Measurements from ENCODE around the gene DISC1. TPM values are rescaled to one million over a fixed set of nuclear protein-coding genes. Genes with fewer than 3 reads are reported as not detected.
"Not testable (repeated sequence)": the region's sequence is repeated elsewhere in the genome, so short reads cannot be mapped to it uniquely, and the experiment has no call there.

DISC1 gene
- total RNA-seq, 1 experiment from 2014 or later, result 0.36 TPM

- H3K4me1 ChIP-seq (ENCODE audit: control insufficient read depth, insufficient read depth, low read length), result no peaks in the 10 kb centered on the region
- intact Hi-C loops (cut with micrococcal nuclease; ENCODE audit: unreplicated experiment), result no loop called here
- in situ Hi-C loops (cut with HindIII; ENCODE audit: low pct_unique_long_range_greater_than_20kb, low sequenced_read_pairs), result no loop called here
- no TSS peak for BruUV-seq (replicated peaks)
- no peak for ATAC-seq
- ChIA-PET CTCF (no interaction called here), POLR2A (no interaction called here)
- no peaks in the 10 kb centered on the region for H3K9me3 ChIP-seq (ENCODE audit: control insufficient read depth, insufficient read depth, low read depth, low read length)
- no peaks in the 10 kb centered on the region for H3K27me3 ChIP-seq (ENCODE audit: control insufficient read depth, insufficient read depth, low read length)
- TF ChIP-seq, protein P1, sequence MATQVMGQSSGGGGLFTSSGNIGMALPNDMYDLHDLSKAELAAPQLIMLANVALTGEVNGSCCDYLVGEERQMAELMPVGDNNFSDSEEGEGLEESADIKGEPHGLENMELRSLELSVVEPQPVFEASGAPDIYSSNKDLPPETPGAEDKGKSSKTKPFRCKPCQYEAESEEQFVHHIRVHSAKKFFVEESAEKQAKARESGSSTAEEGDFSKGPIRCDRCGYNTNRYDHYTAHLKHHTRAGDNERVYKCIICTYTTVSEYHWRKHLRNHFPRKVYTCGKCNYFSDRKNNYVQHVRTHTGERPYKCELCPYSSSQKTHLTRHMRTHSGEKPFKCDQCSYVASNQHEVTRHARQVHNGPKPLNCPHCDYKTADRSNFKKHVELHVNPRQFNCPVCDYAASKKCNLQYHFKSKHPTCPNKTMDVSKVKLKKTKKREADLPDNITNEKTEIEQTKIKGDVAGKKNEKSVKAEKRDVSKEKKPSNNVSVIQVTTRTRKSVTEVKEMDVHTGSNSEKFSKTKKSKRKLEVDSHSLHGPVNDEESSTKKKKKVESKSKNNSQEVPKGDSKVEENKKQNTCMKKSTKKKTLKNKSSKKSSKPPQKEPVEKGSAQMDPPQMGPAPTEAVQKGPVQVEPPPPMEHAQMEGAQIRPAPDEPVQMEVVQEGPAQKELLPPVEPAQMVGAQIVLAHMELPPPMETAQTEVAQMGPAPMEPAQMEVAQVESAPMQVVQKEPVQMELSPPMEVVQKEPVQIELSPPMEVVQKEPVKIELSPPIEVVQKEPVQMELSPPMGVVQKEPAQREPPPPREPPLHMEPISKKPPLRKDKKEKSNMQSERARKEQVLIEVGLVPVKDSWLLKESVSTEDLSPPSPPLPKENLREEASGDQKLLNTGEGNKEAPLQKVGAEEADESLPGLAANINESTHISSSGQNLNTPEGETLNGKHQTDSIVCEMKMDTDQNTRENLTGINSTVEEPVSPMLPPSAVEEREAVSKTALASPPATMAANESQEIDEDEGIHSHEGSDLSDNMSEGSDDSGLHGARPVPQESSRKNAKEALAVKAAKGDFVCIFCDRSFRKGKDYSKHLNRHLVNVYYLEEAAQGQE (IDR thresholded peaks at IDR 0.05; ENCODE audit: insufficient read depth in 1 of 2, low read depth in 2 of 2, low read length in 1 of 2), result no peak
- TF ChIP-seq, protein P2, sequence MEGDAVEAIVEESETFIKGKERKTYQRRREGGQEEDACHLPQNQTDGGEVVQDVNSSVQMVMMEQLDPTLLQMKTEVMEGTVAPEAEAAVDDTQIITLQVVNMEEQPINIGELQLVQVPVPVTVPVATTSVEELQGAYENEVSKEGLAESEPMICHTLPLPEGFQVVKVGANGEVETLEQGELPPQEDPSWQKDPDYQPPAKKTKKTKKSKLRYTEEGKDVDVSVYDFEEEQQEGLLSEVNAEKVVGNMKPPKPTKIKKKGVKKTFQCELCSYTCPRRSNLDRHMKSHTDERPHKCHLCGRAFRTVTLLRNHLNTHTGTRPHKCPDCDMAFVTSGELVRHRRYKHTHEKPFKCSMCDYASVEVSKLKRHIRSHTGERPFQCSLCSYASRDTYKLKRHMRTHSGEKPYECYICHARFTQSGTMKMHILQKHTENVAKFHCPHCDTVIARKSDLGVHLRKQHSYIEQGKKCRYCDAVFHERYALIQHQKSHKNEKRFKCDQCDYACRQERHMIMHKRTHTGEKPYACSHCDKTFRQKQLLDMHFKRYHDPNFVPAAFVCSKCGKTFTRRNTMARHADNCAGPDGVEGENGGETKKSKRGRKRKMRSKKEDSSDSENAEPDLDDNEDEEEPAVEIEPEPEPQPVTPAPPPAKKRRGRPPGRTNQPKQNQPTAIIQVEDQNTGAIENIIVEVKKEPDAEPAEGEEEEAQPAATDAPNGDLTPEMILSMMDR (IDR thresholded peaks at IDR 0.05), result no peak
- TF ChIP-seq SIN3A (IDR thresholded peaks at IDR 0.05; ENCODE audit: borderline replicate concordance, insufficient read depth, low read depth, low read length), result no peak
- no peak overlapping the region for H3K27ac ChIP-seq (ENCODE audit: low read length)
- DNase-seq (ENCODE audit: low read depth, low spot score), result no peak
- no peaks in the 10 kb centered on the region for H3K36me3 ChIP-seq (ENCODE audit: control insufficient read depth, insufficient read depth, low read length)
- H3K4me3 ChIP-seq (ENCODE audit: low read depth in 2 of 2, low read length in 2 of 2), result no peak overlapping the region
These were observed 100.6 kb downstream of the DISC1 start for GRCh38 chr1:231727171-231727570.

DNA sequence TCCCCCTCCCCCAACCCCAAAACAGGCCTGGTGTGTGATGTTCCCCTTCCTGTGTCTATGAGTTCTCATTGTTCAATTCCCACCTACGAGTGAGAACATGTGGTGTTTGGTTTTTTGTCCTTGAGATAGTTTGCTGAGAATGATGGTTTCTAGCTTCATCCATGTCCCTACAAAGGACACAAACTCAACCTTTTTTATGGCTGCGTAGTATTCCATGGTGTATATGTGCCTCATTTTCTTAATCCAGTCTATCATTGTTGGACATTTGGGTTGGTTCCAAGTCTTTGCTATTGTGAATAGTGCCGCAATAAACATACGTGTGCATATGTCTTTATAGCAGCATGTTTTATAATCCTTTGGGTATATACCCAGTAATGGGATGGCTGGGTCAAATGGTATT is 102.4 kb downstream of the DISC1 start:
- H3K4me1 ChIP-seq (ENCODE audit: control insufficient read depth, insufficient read depth, low read length); in situ Hi-C loops (cut with HindIII; ENCODE audit: low pct_unique_long_range_greater_than_20kb, low sequenced_read_pairs); H3K27me3 ChIP-seq (ENCODE audit: control insufficient read depth, insufficient read depth, low read length); POLR2A ChIA-PET; H3K27ac ChIP-seq (ENCODE audit: low read length); BruUV-seq (replicated peaks); H3K36me3 ChIP-seq (ENCODE audit: control insufficient read depth, insufficient read depth, low read length); intact Hi-C loops (cut with micrococcal nuclease; ENCODE audit: unreplicated experiment); H3K9me3 ChIP-seq (ENCODE audit: control insufficient read depth, insufficient read depth, low read depth, low read length); H3K4me3 ChIP-seq (ENCODE audit: low read depth in 2 of 2, low read length in 2 of 2); DNase-seq (ENCODE audit: low read depth, low spot score); ATAC-seq: not testable (repeated sequence)
- CTCF ChIA-PET, result interaction anchor here (0.7 kb wide), 1 partner anchor 1525 kb away, joined by 7 read pairs; no protein-coding TSS in a partner anchor

DNA sequence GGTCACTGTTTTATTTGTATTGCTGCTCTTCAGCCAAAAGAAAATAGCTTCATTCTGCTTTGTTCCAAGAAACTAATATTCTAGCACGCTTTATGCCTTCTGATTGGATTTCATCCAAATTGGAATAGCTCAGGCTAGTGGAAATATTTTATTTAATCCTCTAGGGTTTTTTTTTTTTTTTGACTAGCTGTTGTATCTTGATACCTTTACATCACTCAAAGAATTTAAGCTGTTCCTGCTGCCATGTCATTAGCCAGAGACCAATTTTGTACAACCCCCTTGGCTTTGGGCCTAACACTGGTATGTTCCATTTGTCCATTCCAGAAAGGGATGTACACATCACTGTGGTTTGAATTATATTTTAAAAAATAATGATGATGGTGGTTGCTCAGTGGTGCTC is 103.0 kb downstream of the DISC1 start:
- intact Hi-C loops (cut with micrococcal nuclease; ENCODE audit: unreplicated experiment) (no loop called here), in situ Hi-C loops (cut with HindIII; ENCODE audit: low pct_unique_long_range_greater_than_20kb, low sequenced_read_pairs) (no loop called here)
- no peak overlapping the region for H3K4me3 ChIP-seq (ENCODE audit: low read depth in 2 of 2, low read length in 2 of 2)
- no peaks in the 10 kb centered on the region for H3K4me1 ChIP-seq (ENCODE audit: control insufficient read depth, insufficient read depth, low read length)
- H3K27me3 ChIP-seq (ENCODE audit: control insufficient read depth, insufficient read depth, low read length), result no peaks in the 10 kb centered on the region
- ChIA-PET CTCF (interaction anchor here (0.7 kb wide), 1 partner anchor 1524 kb away, joined by 7 read pairs; no protein-coding TSS in a partner anchor), POLR2A (no interaction called here)
- no peaks in the 10 kb centered on the region for H3K36me3 ChIP-seq (ENCODE audit: control insufficient read depth, insufficient read depth, low read length)
- no peak for TF ChIP-seq TCF7L2 (IDR thresholded peaks at IDR 0.05; ENCODE audit: low read depth, low read length)
- TF ChIP-seq, protein P1 (IDR thresholded peaks at IDR 0.05; ENCODE audit: insufficient read depth in 1 of 2, low read depth in 2 of 2, low read length in 1 of 2), result no peak
- TF ChIP-seq POLR2AphosphoS5 (IDR thresholded peaks at IDR 0.05; ENCODE audit: low read depth, low read length), result no peak
- no peak for TF ChIP-seq SIN3A (IDR thresholded peaks at IDR 0.05; ENCODE audit: borderline replicate concordance, insufficient read depth, low read depth, low read length)
- TF ChIP-seq, protein P2 (IDR thresholded peaks at IDR 0.05), result no peak
- no peak overlapping the region for H3K27ac ChIP-seq (ENCODE audit: low read length)
- BruUV-seq (replicated peaks), result no TSS peak
- no peaks in the 10 kb centered on the region for H3K9me3 ChIP-seq (ENCODE audit: control insufficient read depth, insufficient read depth, low read depth, low read length)
- ATAC-seq, result no peak
- DNase-seq (ENCODE audit: low read depth, low spot score), result no peak
